Psoas muscle (tissue), 8 donors: Measurements from ENCODE around the gene NDUFS8. TPM values are rescaled to one million over a fixed set of nuclear protein-coding genes. Genes with fewer than 3 reads are reported as not detected.

Experiments
- ATAC-seq, 4 donors: fragments of 200-7000 bp; cut with Tn5 transposase; one replicate each; pipeline ENCODE4 v1.9.1; 2020; ENCODE audit warnings: moderate library complexity in 3 of 4, mild to moderate bottlenecking in 2 of 4
- DNase-seq, 2 donors: peaks; one replicate each; pipeline ENCODE4 v3.0.0-alpha.2; 2020
- H3K27ac ChIP-seq: fragments of 200-600 bp; one replicate; pipeline ENCODE4 v1.8.0; 2022
- H3K27me3 ChIP-seq, 3 donors: fragments of 200-600 bp in 1 of 3; one replicate each; pipeline versions ENCODE4 v1.6.1 to v1.8.0; 2013 to 2022; ENCODE audit warnings: low read length in 2 of 3, mild to moderate bottlenecking in 2 of 3, moderate library complexity in 1 of 3; ENCODE audit not compliant: insufficient read depth in 3 of 3
- H3K36me3 ChIP-seq, 2 donors: fragments of 200-600 bp in 1 of 2; one replicate each; pipeline versions ENCODE4 v1.6.1 to v1.8.0; 2013 to 2022; ENCODE audit warnings: low read depth in 1 of 2, mild to moderate bottlenecking in 1 of 2, moderate library complexity in 1 of 2; ENCODE audit not compliant: insufficient read depth in 1 of 2
- H3K4me1 ChIP-seq: fragments of 200-600 bp; one replicate; pipeline ENCODE4 v1.8.0; 2022
- H3K4me3 ChIP-seq: fragments of 200-600 bp; one replicate; pipeline ENCODE4 v1.8.0; 2022; ENCODE audit warnings: mild to moderate bottlenecking
- H3K9me3 ChIP-seq: fragments of 200-600 bp; one replicate; pipeline ENCODE4 v1.8.0; 2022
- CTCF ChIP-seq: fragments of 200-600 bp; IDR thresholded peaks from one replicate; pipeline ENCODE4 v1.8.0; 2022; ENCODE audit warnings: antibody characterized with exemption
- WGBS, 3 donors: extraction: QIAGEN DNeasy Blood & Tissue Kit; methylation state at CpG; one replicate each; pipeline versions ENCODE4 v1.1.6 to v1.1.7; 2013; 5-methylcytosine and 5-hydroxymethylcytosine counted together
- intact Hi-C, 2 donors: fragments of 100-400 bp; cut with DNase I; formaldehyde crosslinking; loops; one replicate each; pipeline versions ENCODE4 v1.11.0 to v1.14.2; 2022
- polyA plus RNA-seq, 3 donors: library from polyadenylated mRNA; stranded (reverse); fragments of 200-250 nt; gene quantifications; one replicate each; pipeline ENCODE4 v1.2.3, GENCODE V29; 2013
- total RNA-seq, 4 donors: library from RNA; stranded (reverse); fragmentation: NEBNext Ultra II Directional in 2 of 4; extraction: Animal tissue kit (Norgen Biotek cat#: 25700) in 2 of 4; gene quantifications; one replicate each; pipeline versions ENCODE4 v1.2.1 to v1.2.4, GENCODE V29; 2021 to 2023
- donor health status: healthy with polysubstance abuse.
- donor health status: DM: no; HTN: no; CAD: no; lungs with moderate emphysema.
- donor health status: Bipolar disorder and iron deficiency.
- donor health status: healthy.
- donor health status: DM: yes; HTN: yes; CAD: no.
- donor health status: DM: no; HTN: no; CAD: no.
- donor health status: DM: no; HTN: no; CAD: no.
- donor health status: DM: yes; HTN: yes; CAD: no.

Gene NDUFS8
- total and polyA plus RNA-seq, 7 donors, result 193 to 390 (median 257) TPM

DNA sequence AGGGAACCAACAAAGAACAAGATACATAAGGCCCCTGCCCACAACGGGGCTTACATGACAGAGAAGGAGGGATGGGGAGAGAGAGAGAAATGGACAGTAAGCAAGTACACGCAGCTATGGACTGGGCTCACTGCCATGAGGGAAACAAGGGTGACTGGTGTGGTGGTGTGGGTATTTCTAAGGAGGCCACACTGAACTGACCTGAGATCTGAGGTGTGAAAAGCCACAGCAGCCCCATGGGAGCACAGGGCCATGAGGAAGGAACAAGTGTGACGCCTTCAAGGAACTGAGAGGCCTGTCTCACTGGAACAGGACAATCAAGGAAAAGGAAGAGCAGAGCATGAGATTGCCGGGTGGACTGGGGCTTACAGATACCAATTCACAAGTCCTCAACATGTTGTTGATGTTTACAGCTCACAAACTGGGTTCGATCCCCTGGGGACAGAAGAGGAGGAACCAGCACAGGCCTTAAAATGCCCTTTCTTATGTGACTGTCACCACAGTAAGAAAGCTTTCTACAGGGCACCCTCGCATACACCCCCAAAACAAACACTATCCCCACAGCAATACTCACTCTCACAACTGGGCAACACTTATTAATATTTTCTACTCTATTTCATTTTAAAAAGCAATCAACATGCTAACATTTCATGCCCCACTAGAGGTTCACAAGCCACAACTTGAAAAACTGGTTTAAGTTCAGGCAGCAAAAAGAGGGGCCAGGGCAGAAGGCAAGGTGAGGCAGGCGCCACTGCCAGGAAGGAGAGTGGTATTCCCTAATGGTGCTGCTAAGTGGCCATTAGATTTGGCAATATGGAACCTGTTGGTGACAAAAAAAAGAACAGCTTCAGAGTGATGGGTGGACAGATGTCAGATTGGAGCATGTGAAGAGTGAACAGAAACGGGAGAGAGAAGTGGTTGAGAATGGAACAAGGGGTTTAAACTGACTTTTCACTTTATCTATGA, 47.4 kb downstream of the NDUFS8 start:
- no peak overlapping the region for H3K4me3 ChIP-seq
- WGBS, 3 donors, result 75 to 87% (median 79%) methylated on average over 8 of the region's 8 CpGs
- no peaks in the 10 kb centered on the region for H3K27me3 ChIP-seq
- TF ChIP-seq CTCF, result no peak
- peaks cover 0 to 44% of the 10 kb centered on the region in 2 donors for H3K36me3 ChIP-seq
- no peaks in the 10 kb centered on the region for H3K9me3 ChIP-seq
- ATAC-seq (no peak), DNase-seq (no peak)
- H3K27ac ChIP-seq, result no peak overlapping the region
- intact Hi-C loops, result no loop called here
- peaks cover 12% of the 10 kb centered on the region for H3K4me1 ChIP-seq

DNA sequence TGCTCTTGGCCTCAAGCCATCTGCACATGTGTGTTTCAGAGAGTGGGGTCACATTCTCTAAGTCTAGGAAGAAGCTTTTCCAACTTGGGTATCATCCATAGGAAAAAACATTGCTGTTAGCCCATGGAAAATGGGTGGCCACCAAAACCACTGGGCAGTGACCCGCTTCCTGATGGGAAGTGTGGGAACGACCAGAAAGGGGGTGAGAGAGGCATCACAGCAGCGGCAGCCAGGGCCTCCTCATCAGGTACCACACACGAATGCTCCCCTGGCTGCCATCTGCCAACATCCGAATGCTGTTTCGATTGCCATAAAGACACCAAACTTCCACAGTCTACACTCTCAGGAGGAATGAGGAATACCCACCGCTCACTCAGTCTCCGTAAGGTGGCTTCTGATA, 50.4 kb downstream of the NDUFS8 start:
- H3K4me1 ChIP-seq, result peaks cover 12% of the 10 kb centered on the region
- DNase-seq (no peak), ATAC-seq (no peak)
- no peak overlapping the region for H3K4me3 ChIP-seq
- no peaks in the 10 kb centered on the region for H3K9me3 ChIP-seq
- WGBS, 3 donors, result 92 to 96% (median 94%) methylated on average over 8 of the region's 8 CpGs
- intact Hi-C loops, result no loop called here
- peaks cover 0 to 24% of the 10 kb centered on the region in 2 donors for H3K36me3 ChIP-seq
- TF ChIP-seq CTCF, result no peak
- peak overlapping the region; percentile 71 for H3K27ac ChIP-seq
- H3K27me3 ChIP-seq, result no peaks in the 10 kb centered on the region

DNA sequence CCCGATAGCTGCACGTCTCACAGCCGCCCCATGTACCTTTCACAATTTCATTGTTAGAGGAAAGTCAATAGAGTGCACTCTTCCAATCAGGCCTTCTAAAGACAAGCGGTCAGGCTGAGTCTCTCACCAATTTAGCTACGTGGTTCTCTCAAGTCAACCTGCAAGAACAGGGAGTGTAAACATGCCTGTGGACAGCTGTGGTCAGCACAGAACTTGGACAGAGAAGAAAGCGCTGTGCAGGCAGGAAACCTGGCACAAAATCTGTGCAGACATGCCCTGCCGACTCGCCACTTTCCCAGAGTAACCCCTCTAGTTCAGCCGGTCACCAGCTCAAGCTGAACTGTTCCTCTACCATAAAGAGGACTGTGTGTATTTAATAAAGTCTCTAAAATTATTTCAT, 51.2 kb downstream of the NDUFS8 start:
- no peak for TF ChIP-seq CTCF
- ATAC-seq, result peak; percentile 84 to 97 (median 94)
- peak overlapping the region; percentile 13 for H3K4me3 ChIP-seq

GRCh38 chr11:68082481-68082880, 52.0 kb downstream of the NDUFS8 start:
- H3K4me3 ChIP-seq, result no peak overlapping the region
- H3K27me3 ChIP-seq, result no peaks in the 10 kb centered on the region
- ATAC-seq (no peak), DNase-seq (no peak)
- peaks cover 0 to 12% of the 10 kb centered on the region in 2 donors for H3K36me3 ChIP-seq
- H3K4me1 ChIP-seq, result peaks cover 15% of the 10 kb centered on the region
- intact Hi-C loops, result no loop called here
- peak overlapping the region; percentile 71 for H3K27ac ChIP-seq
- 41 to 73% (median 53%) methylated on average over 3 of the region's 3 CpGs for WGBS, 3 donors
- TF ChIP-seq CTCF, result no peak
- H3K9me3 ChIP-seq, result no peaks in the 10 kb centered on the region

More for the DNA sequence above, 51.2 kb downstream of the NDUFS8 start:
- H3K4me1 ChIP-seq, result peaks cover 12% of the 10 kb centered on the region
- H3K36me3 ChIP-seq, result peaks cover 0 to 19% of the 10 kb centered on the region in 2 donors
- no peaks in the 10 kb centered on the region for H3K9me3 ChIP-seq
- intact Hi-C loops, result no loop called here
- WGBS, 3 donors, result 41 to 54% (median 47%) methylated on average over 9 of the region's 9 CpGs
- no peak for DNase-seq
- peak overlapping the region; percentile 71 for H3K27ac ChIP-seq
- no peaks in the 10 kb centered on the region for H3K27me3 ChIP-seq
